IMR-90 (cell line): ENCODE results near the gene NFE2. TPM values are rescaled to one million over a fixed set of nuclear protein-coding genes. Genes with fewer than 3 reads are reported as not detected.

Source experiments
- ATAC-seq: fragments of 200-7000 bp; cut with Tn5 transposase; 2 replicates; pipeline ENCODE4 v1.9.1; 2020; ENCODE audit warnings: low read depth, mild to moderate bottlenecking, moderate library complexity
- BruUV-seq: library from RNA; stranded (reverse); fragments of 400-500 nt; replicated peaks from 2 replicates; lab custom pipeline; 2021; lab: Mats Ljungman, UMichigan
- CTCF ChIA-PET: fragments of 300-600 bp; formaldehyde crosslinking; extraction: SDS; loops from one replicate; lab custom pipeline; 2021; ENCODE audit warnings: antibody characterized with exemption; lab: Yijun Ruan, JAX
- POLR2A ChIA-PET: fragments of 300-600 bp; sonication (Branson Sonifier 250); formaldehyde crosslinking; loops from one replicate; lab custom pipeline; 2022; ENCODE audit warnings: antibody characterized with exemption; ENCODE audit not compliant: unreplicated experiment; lab: Charles Lee
- DNase-seq: peaks from one replicate; pipeline ENCODE4 v3.0.0; 2013
- H2AFZ ChIP-seq: replicated peaks from 2 replicates; pipeline ENCODE3; 2013; ENCODE audit warnings: low read length, mild to moderate bottlenecking; ENCODE audit not compliant: poor library complexity
- H2AK5ac ChIP-seq: 2 replicates; pipeline ENCODE4 v1.6.1; 2013; ENCODE audit warnings: low read depth, low read length, inconsistent platforms
- H2AK9ac ChIP-seq: replicated peaks from 2 replicates; pipeline ENCODE3; 2013; ENCODE audit warnings: mild to moderate bottlenecking, low read depth, low read length, moderate library complexity; ENCODE audit not compliant: poor library complexity
- H2BK120ac ChIP-seq: 2 replicates; pipeline ENCODE4 v1.6.1; 2013; ENCODE audit warnings: low read depth, low read length, inconsistent platforms
- H2BK15ac ChIP-seq: 3 replicates; pipeline ENCODE4 v1.6.1; 2013; ENCODE audit warnings: low read depth, low read length, inconsistent platforms
- H2BK20ac ChIP-seq: 2 replicates; pipeline ENCODE4 v1.6.1; 2013; ENCODE audit warnings: low read depth, mild to moderate bottlenecking, inconsistent platforms, low read length, moderate library complexity
- H2BK5ac ChIP-seq: 2 replicates; pipeline ENCODE4 v1.6.1; 2013; ENCODE audit warnings: mild to moderate bottlenecking, low read depth, low read length, inconsistent platforms; ENCODE audit not compliant: poor library complexity, severe bottlenecking
- H3K14ac ChIP-seq: replicated peaks from 2 replicates; pipeline ENCODE4 v1.6.1; 2013; ENCODE audit warnings: low read depth, low read length, inconsistent platforms
- H3K18ac ChIP-seq: 2 replicates; pipeline ENCODE4 v1.6.1; 2013; ENCODE audit warnings: low read depth, low read length, control low read depth
- H3K23ac ChIP-seq: 2 replicates; pipeline ENCODE4 v1.6.1; 2013; ENCODE audit warnings: low read depth, low read length, inconsistent platforms
- H3K27ac ChIP-seq: 2 replicates; pipeline ENCODE4 v1.5.1; 2013; ENCODE audit warnings: mild to moderate bottlenecking, control low read depth, low read length; ENCODE audit not compliant: insufficient read depth
- H3K27me3 ChIP-seq: 2 replicates; pipeline ENCODE4 v1.6.1; 2013; ENCODE audit warnings: low read length; ENCODE audit not compliant: control insufficient read depth, insufficient read depth
- H3K36me3 ChIP-seq: 2 replicates; pipeline ENCODE4 v1.6.1; 2013; ENCODE audit warnings: low read length, mixed read lengths; ENCODE audit not compliant: control insufficient read depth, insufficient read depth
- H3K4ac ChIP-seq: 2 replicates; pipeline ENCODE4 v1.6.1; 2013; ENCODE audit warnings: low read depth, low read length, inconsistent platforms
- H3K4me1 ChIP-seq: 2 replicates; pipeline ENCODE4 v1.6.1; 2013; ENCODE audit warnings: low read length, mixed read lengths; ENCODE audit not compliant: control insufficient read depth, insufficient read depth
- H3K4me2 ChIP-seq: 2 replicates; pipeline ENCODE4 v1.6.1; 2013; ENCODE audit warnings: low read depth, mild to moderate bottlenecking, control low read depth, low read length, moderate library complexity
- H3K4me3 ChIP-seq: 2 replicates; pipeline ENCODE4 v1.5.1; 2013; ENCODE audit warnings: low read depth, mild to moderate bottlenecking, control low read depth, low read length, moderate library complexity; ENCODE audit not compliant: insufficient read depth
- H3K56ac ChIP-seq: 2 replicates; pipeline ENCODE4 v1.6.1; 2013; ENCODE audit warnings: low read length, inconsistent platforms; ENCODE audit not compliant: insufficient read depth; ENCODE audit errors: extremely low read depth
- H3K79me1 ChIP-seq, 2 experiments: 2 replicates each; pipeline ENCODE4 v1.6.1; 2013; ENCODE audit warnings: low read length in 2 of 2, inconsistent platforms in 1 of 2, low read depth in 1 of 2
- H3K9ac ChIP-seq: 2 replicates; pipeline ENCODE4 v1.6.1; 2013; ENCODE audit warnings: low read depth, low read length, control low read depth
- H3K9me1 ChIP-seq: 2 replicates; pipeline ENCODE4 v1.6.1; 2013; ENCODE audit warnings: low read length, inconsistent platforms; ENCODE audit not compliant: insufficient read depth
- H3K9me3 ChIP-seq: 2 replicates; pipeline ENCODE4 v1.6.1; 2013; ENCODE audit warnings: low read length; ENCODE audit not compliant: control insufficient read depth, insufficient read depth
- H4K20me1 ChIP-seq: 2 replicates; pipeline ENCODE4 v1.6.1; 2013; ENCODE audit warnings: low read length, inconsistent platforms; ENCODE audit not compliant: insufficient read depth
- H4K5ac ChIP-seq: 2 replicates; pipeline ENCODE4 v1.6.1; 2013; ENCODE audit warnings: mild to moderate bottlenecking, low read depth, low read length, control low read depth
- H4K8ac ChIP-seq, 2 experiments: 2 replicates each; pipeline ENCODE4 v1.6.1; 2013; ENCODE audit warnings: low read depth in 2 of 2, low read length in 2 of 2, control low read depth in 1 of 2, inconsistent platforms in 1 of 2
- H4K91ac ChIP-seq: 2 replicates; pipeline ENCODE4 v1.6.1; 2013; ENCODE audit warnings: low read depth, low read length, inconsistent platforms; ENCODE audit not compliant: insufficient read depth
- CEBPB ChIP-seq: IDR thresholded peaks from 2 replicates; pipeline ENCODE4 v1.6.1; 2012; ENCODE audit warnings: low read depth, low read length, improper control_type of control experiment
- CHD1 ChIP-seq: IDR thresholded peaks from 2 replicates; pipeline ENCODE4 v1.6.1; 2012; ENCODE audit warnings: low read depth, low read length, improper control_type of control experiment
- CTCF ChIP-seq: conservative IDR thresholded peaks from 2 replicates; pipeline ENCODE4 v1.5.1; 2012; ENCODE audit warnings: mild to moderate bottlenecking, low read depth, low read length, improper control_type of control experiment
- ELK1 ChIP-seq: fragments of 150-350 bp; IDR thresholded peaks from 2 replicates; pipeline ENCODE4 v1.6.1; 2016; ENCODE audit warnings: low read depth, mild to moderate bottlenecking, low read length, moderate library complexity, borderline replicate concordance
- MAFK ChIP-seq: IDR thresholded peaks from 2 replicates; pipeline ENCODE4 v1.6.1; 2012; ENCODE audit warnings: low read depth, low read length, improper control_type of control experiment
- MAZ ChIP-seq: IDR thresholded peaks from 2 replicates; pipeline ENCODE4 v1.6.1; 2012; ENCODE audit warnings: low read depth, mild to moderate bottlenecking, low read length, improper control_type of control experiment, moderate library complexity, borderline replicate concordance
- POLR2A ChIP-seq: IDR thresholded peaks from 2 replicates; pipeline ENCODE4 v1.6.1; 2012; ENCODE audit warnings: mild to moderate bottlenecking, low read depth, low read length
- RCOR1 ChIP-seq: IDR thresholded peaks from 2 replicates; pipeline ENCODE4 v1.6.1; 2012; ENCODE audit warnings: mild to moderate bottlenecking, low read length, improper control_type of control experiment; ENCODE audit not compliant: insufficient replicate concordance
- RFX5 ChIP-seq: IDR thresholded peaks from 2 replicates; pipeline ENCODE4 v1.8.0; 2012; ENCODE audit warnings: low read depth, mild to moderate bottlenecking, low read length, moderate library complexity
- SMC3 ChIP-seq: fragments of 150-350 bp; IDR thresholded peaks from 2 replicates; pipeline ENCODE4 v1.6.1; 2016; ENCODE audit warnings: low read depth, mild to moderate bottlenecking, antibody characterized with exemption, low read length, moderate library complexity
- USF2 ChIP-seq: fragments of 150-350 bp; IDR thresholded peaks from 2 replicates; pipeline ENCODE4 v1.6.1; 2017; ENCODE audit warnings: mild to moderate bottlenecking, antibody characterized with exemption, low read length, low read depth
- WGBS, 2 experiments: methylation state at CpG; one replicate each; pipeline versions ENCODE4 v1.1.5 to v1.1.7; 2013; ENCODE audit warnings: missing lambda C conversion rate in 2 of 2; ENCODE audit not compliant: insufficient read length in 1 of 2; ENCODE audit errors: extremely low coverage in 2 of 2; 5-methylcytosine and 5-hydroxymethylcytosine counted together
- dilution Hi-C: fragments of 300-500 bp; cut with HindIII; formaldehyde crosslinking; loops from one replicate; pipeline ENCODE4 v1.14.3; 2018; ENCODE audit warnings: low sequenced_read_pairs; ENCODE audit not compliant: unreplicated experiment
- in situ Hi-C: fragments of 300-500 bp; cut with MboI; formaldehyde crosslinking; loops from 3 replicates; pipeline ENCODE4 v1.14.3; 2019; ENCODE audit warnings: low sequenced_read_pairs, inconsistent platforms, mixed read lengths
- intact Hi-C: fragments of 100-400 bp; cut with micrococcal nuclease; formaldehyde crosslinking; loops from 2 replicates; pipeline ENCODE4 v1.10.0; 2022
- polyA plus RNA-seq, 3 experiments: library from polyadenylated mRNA; depleted of rRNA; stranded (reverse); fragments of >200 nt; gene quantifications; 2 replicates each; pipeline ENCODE4 v1.2.3, GENCODE V29; 2012; ENCODE audit warnings: low replicate concordance in 1 of 3
- total RNA-seq: library from RNA; depleted of rRNA; stranded (reverse); fragments of >200 nt; gene quantifications from 2 replicates; pipeline ENCODE4 v1.2.3, GENCODE V29; 2012

NFE2 gene
- total and polyA plus RNA-seq, 2 of the 4 experiments (the other 2 are of a cell fraction) = 0.18 to 0.32 TPM

- H3K9ac ChIP-seq = no peak overlapping the region
- no peaks in the 10 kb centered on the region for H3K27me3 ChIP-seq
- peaks cover 32 to 69% of the 10 kb centered on the region in 2 experiments for H3K79me1 ChIP-seq
- H3K4me3 ChIP-seq = no peak overlapping the region
- no peak overlapping the region for H4K91ac ChIP-seq
- intact Hi-C loops (no loop called here), in situ Hi-C loops (no loop called here), dilution Hi-C loops (no loop called here)
- H3K56ac ChIP-seq = no peak overlapping the region
- H3K4me1 ChIP-seq = peaks cover 8% of the 10 kb centered on the region
- no peak overlapping the region for H2BK20ac ChIP-seq
- no peak overlapping the region for H3K23ac ChIP-seq
- no TSS peak for BruUV-seq
- ChIA-PET CTCF (interaction anchor here (1.0 to 1.2 kb wide), 2 partner anchors 14 to 60 kb away, joined by 3 to 6 read pairs; partner anchors contain the start of gene COPZ1), POLR2A (no interaction called here)
- no peak overlapping the region for H3K14ac ChIP-seq
- H4K20me1 ChIP-seq = no peaks in the 10 kb centered on the region
- TF ChIP-seq USF2 (no peak), MAZ (no peak), MAFK (no peak), ELK1 (no peak), CHD1 (no peak), RCOR1 (no peak), RFX5 (no peak), CEBPB (no peak), POLR2A (no peak), CTCF (no peak), SMC3 (no peak)
- H3K9me3 ChIP-seq = no peaks in the 10 kb centered on the region
- no peak overlapping the region for H2AK5ac ChIP-seq
- 0 out of 2 replicates have a peak, but pooled peaks cover 2% of the 10 kb centered on the region for H3K36me3 ChIP-seq
- H2AK9ac ChIP-seq = no peak overlapping the region
- H4K5ac ChIP-seq = no peak overlapping the region
- no peak overlapping the region for H3K4ac ChIP-seq
- H3K9me1 ChIP-seq = no peaks in the 10 kb centered on the region; the same call in 1 of the 2 replicates
- H2BK120ac ChIP-seq = no peak overlapping the region
- no peak for DNase-seq
- no peak overlapping the region for H3K27ac ChIP-seq
- H2BK15ac ChIP-seq = no peak overlapping the region
- H2AFZ ChIP-seq = no peak overlapping the region
- H4K8ac ChIP-seq = no peak overlapping the region
- no peak overlapping the region for H3K18ac ChIP-seq
- H3K4me2 ChIP-seq = no peak overlapping the region
- no peak for ATAC-seq
- no CpG with 5 or more reads among the region's 4 CpGs for WGBS, 2 experiments
- H2BK5ac ChIP-seq = no peak overlapping the region
These were observed 35.4 kb downstream of the NFE2 start for GRCh38 chr12:54265364-54265812.
